Keratinocyte (primary cell): Measurements from ENCODE around the gene SFTPA2. TPM values are rescaled to one million over a fixed set of nuclear protein-coding genes. Genes with fewer than 3 reads are reported as not detected.
"Not testable (repeated sequence)": the region's sequence is repeated elsewhere in the genome, so short reads cannot be mapped to it uniquely, and the experiment has no call there.

Source experiments
- DNase-seq: peaks from one replicate; pipeline ENCODE4 v3.0.0-alpha.2; 2011; ENCODE audit warnings: low read depth, missing footprints, low spot score
- FAIRE-seq: peaks from 2 replicates; lab custom pipeline; 2011; peaks lifted over from hg19 to GRCh38; lab: Jason Lieb, UNC
- H2AFZ ChIP-seq: 2 replicates; pipeline ENCODE4 v1.6.0; 2012; ENCODE audit warnings: low read length, control low read depth, inconsistent platforms; ENCODE audit not compliant: control insufficient read depth
- H3K27ac ChIP-seq: 2 replicates; pipeline ENCODE4 v1.5.1; 2011; ENCODE audit warnings: low read length; ENCODE audit not compliant: control insufficient read depth, insufficient read depth
- H3K27me3 ChIP-seq: 3 replicates; pipeline ENCODE4 v1.6.0; 2011; ENCODE audit warnings: low read length; ENCODE audit not compliant: control insufficient read depth, insufficient read depth; ENCODE audit errors: extremely low read depth
- H3K36me3 ChIP-seq, 2 experiments: 2 replicates in 1 of 2; 3 replicates in 1 of 2; pipeline ENCODE4 v1.5.1; 2011; ENCODE audit warnings: low read length in 2 of 2, mild to moderate bottlenecking in 1 of 2; ENCODE audit not compliant: control insufficient read depth in 2 of 2, insufficient read depth in 2 of 2; ENCODE audit errors: extremely low read depth in 1 of 2
- H3K4me1 ChIP-seq: 3 replicates; pipeline ENCODE4 v1.5.1; 2011; ENCODE audit warnings: low read length; ENCODE audit not compliant: control insufficient read depth, insufficient read depth; ENCODE audit errors: extremely low read depth
- H3K4me2 ChIP-seq: 3 replicates; pipeline ENCODE4 v1.6.0; 2011; ENCODE audit warnings: low read depth, low read length; ENCODE audit not compliant: control insufficient read depth, insufficient read depth; ENCODE audit errors: extremely low read depth
- H3K4me3 ChIP-seq, 3 experiments: fragments of 200-600 bp in 1 of 3; sonication (generic) in 1 of 3; 2 replicates in 2 of 3; 3 replicates in 1 of 3; pipeline ENCODE4 v1.5.1; 2011 to 2016; ENCODE audit warnings: low read length in 3 of 3, mild to moderate bottlenecking in 3 of 3, control low read depth in 2 of 3, inconsistent platforms in 1 of 3, low read depth in 1 of 3, mixed read lengths in 1 of 3, mixed run types in 1 of 3, moderate library complexity in 1 of 3; ENCODE audit not compliant: control insufficient read depth in 2 of 3, insufficient read depth in 2 of 3; ENCODE audit errors: extremely low read depth in 1 of 3
- H3K79me2 ChIP-seq: 2 replicates; pipeline ENCODE4 v1.6.0; 2012; ENCODE audit warnings: low read length; ENCODE audit not compliant: control insufficient read depth, insufficient read depth
- H3K9ac ChIP-seq: 3 replicates; pipeline ENCODE4 v1.6.0; 2011; ENCODE audit warnings: low read length; ENCODE audit not compliant: control insufficient read depth, insufficient read depth; ENCODE audit errors: extremely low read depth
- H3K9me1 ChIP-seq: 3 replicates; pipeline ENCODE4 v1.6.0; 2011; ENCODE audit warnings: low read length; ENCODE audit not compliant: control insufficient read depth, insufficient read depth; ENCODE audit errors: extremely low read depth
- H3K9me3 ChIP-seq: 2 replicates; pipeline ENCODE4 v1.5.1; 2012; ENCODE audit warnings: low read depth, low read length; ENCODE audit not compliant: control insufficient read depth
- H4K20me1 ChIP-seq: 3 replicates; pipeline ENCODE4 v1.6.0; 2011; ENCODE audit warnings: low read length; ENCODE audit not compliant: control insufficient read depth, insufficient read depth; ENCODE audit errors: extremely low read depth
- CTCF ChIP-seq, 3 experiments: IDR thresholded peaks in 1 of 3; conservative IDR thresholded peaks in 1 of 3; optimal IDR thresholded peaks in 1 of 3; 2 replicates in 2 of 3; 3 replicates in 1 of 3; pipeline versions ENCODE3 to v1.5.1; 2011; ENCODE audit warnings: low read length in 3 of 3, mild to moderate bottlenecking in 3 of 3, moderate library complexity in 2 of 3, control low read depth in 1 of 3, inconsistent platforms in 1 of 3; ENCODE audit not compliant: insufficient read depth in 2 of 3; ENCODE audit errors: extremely low read depth in 1 of 3
- EZH2 ChIP-seq: IDR thresholded peaks from one replicate; pipeline ENCODE4 v1.6.1; 2012; ENCODE audit warnings: inconsistent platforms, mild to moderate bottlenecking, low read length, moderate library complexity
- dilution Hi-C: fragments of 300-500 bp; cut with MboI; formaldehyde crosslinking; loops from one replicate; pipeline ENCODE4 v1.7.0; 2020; ENCODE audit warnings: low sequenced_read_pairs; ENCODE audit not compliant: extremely low pct_ligation_motif_present
- polyA plus RNA-seq, 5 experiments: library from polyadenylated mRNA; depleted of rRNA in 3 of 5; stranded (reverse) in 3 of 5; stranded (forward) in 1 of 5; unstranded in 1 of 5; fragments of >200 nt; gene quantifications; 1 replicate in 1 of 5; 2 replicates in 3 of 5; 3 replicates in 1 of 5; pipeline versions ENCODE4 v1.2.1 to v1.2.3, GENCODE V29; 2011 to 2012; ENCODE audit warnings: missing spikeins in 2 of 5, low read depth in 1 of 5, low replicate concordance in 1 of 5

SFTPA2 gene
- polyA plus RNA-seq, 1 donor (not counting 4 experiments of a cell fraction or from before 2014, with no cell fraction given) = not detected

DNA sequence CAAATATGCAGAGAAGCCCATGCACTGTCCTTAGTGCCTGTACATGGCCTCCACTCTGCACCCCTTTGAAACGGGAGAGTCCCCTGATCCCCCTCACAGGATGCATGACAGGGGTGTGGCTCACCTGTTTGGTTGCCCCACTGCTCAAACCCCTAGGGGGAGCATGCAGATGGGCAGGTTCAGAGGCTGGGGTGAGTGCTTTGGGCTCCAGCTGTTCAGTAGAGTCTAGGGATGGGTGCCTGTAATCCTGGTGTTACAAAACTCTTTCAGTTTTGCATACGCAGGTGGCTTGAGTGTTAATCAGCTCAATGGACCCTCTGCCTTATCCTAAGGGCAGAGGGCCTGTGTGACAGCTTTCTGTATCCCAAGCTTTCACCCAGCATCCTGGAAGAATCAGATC, 42.7 kb upstream of the SFTPA2 start:
- no peaks in the 10 kb centered on the region for H3K9me3 ChIP-seq
- H3K4me3 ChIP-seq = no peak overlapping the region
- no peaks in the 10 kb centered on the region for H3K36me3 ChIP-seq
- no peaks in the 10 kb centered on the region for H3K4me1 ChIP-seq
- H2AFZ ChIP-seq = no peak overlapping the region
- H3K9me1 ChIP-seq = no peaks in the 10 kb centered on the region
- H3K27ac ChIP-seq = no peak overlapping the region
- H3K9ac ChIP-seq = no peak overlapping the region
- no peak for TF ChIP-seq EZH2
- no peak for TF ChIP-seq CTCF (optimal IDR thresholded peaks at IDR 0.05 in 1 of 3, IDR thresholded peaks at IDR 0.05 in 1 of 3, conservative IDR thresholded peaks at IDR 0.05 in 1 of 3; ENCODE audit: extremely low read depth in 1 of 3, insufficient read depth in 2 of 3, low read length in 3 of 3)
- H4K20me1 ChIP-seq = no peaks in the 10 kb centered on the region
- DNase-seq (no peak), FAIRE-seq (no peak)
- no peaks in the 10 kb centered on the region for H3K79me2 ChIP-seq
- H3K27me3 ChIP-seq = no peaks in the 10 kb centered on the region
- dilution Hi-C loops = no loop called here
- no peak overlapping the region for H3K4me2 ChIP-seq

DNA sequence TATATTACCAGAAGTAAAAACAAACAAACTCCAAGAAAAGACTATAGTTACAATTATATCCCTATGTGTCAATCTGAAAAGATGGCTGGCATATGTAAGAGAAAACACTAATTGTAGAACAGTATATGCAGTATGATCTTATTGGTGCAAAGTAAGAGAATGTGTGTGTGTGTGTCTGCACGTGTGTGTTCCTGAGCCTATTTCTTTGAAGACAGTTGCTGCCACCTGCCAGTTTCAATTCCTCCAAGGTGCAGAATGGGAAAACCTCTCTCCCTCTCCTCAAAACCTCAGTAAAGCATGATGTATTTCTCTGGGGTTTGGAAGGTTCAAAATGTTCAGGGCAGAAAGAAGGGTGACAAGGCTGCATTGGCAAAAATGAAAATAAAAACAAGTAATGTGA, 41.7 kb upstream of the SFTPA2 start:
- no peak for FAIRE-seq
- dilution Hi-C loops = no loop called here
- Histone ChIP-seq H3K4me1 (no peaks in the 10 kb centered on the region), H3K4me3 (no peak overlapping the region), H3K27me3 (no peaks in the 10 kb centered on the region), H3K27ac (no peak overlapping the region), H2AFZ (no peak overlapping the region), H3K9me3 (peaks cover 2% of the 10 kb centered on the region), H3K36me3 (no peaks in the 10 kb centered on the region), H3K79me2 (no peaks in the 10 kb centered on the region), H3K9me1 (no peaks in the 10 kb centered on the region), H4K20me1 (no peaks in the 10 kb centered on the region), H3K4me2 (no peak overlapping the region), H3K9ac (no peak overlapping the region)
- DNase-seq = no peak
- no peak for TF ChIP-seq EZH2
- TF ChIP-seq CTCF (optimal IDR thresholded peaks at IDR 0.05 in 1 of 3, IDR thresholded peaks at IDR 0.05 in 1 of 3, conservative IDR thresholded peaks at IDR 0.05 in 1 of 3; ENCODE audit: extremely low read depth in 1 of 3, insufficient read depth in 2 of 3, low read length in 3 of 3) = no peak

DNA sequence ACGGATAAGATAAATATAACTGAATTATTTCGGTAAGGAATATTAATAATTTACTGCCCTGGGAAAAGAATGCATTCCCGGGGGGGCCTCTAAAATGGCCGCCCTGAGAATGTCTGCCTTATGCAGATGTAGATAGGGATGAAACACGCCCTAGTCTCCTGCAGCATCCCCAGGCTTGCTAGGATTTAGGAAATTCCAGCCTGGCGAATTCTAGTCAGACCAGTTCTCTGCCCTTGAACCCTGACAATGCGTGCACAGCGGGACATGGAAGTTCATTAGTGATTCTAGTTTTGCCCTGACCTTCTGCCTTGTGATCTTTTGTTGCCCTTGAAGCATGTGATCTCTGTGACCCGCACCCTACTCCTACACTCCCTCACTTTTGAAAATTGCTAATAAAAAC, 39.4 kb upstream of the SFTPA2 start:
- dilution Hi-C loops, FAIRE-seq, DNase-seq, H3K9me1 ChIP-seq, H3K79me2 ChIP-seq, H3K36me3 ChIP-seq, H3K4me1 ChIP-seq, H3K4me3 ChIP-seq, H3K4me2 ChIP-seq, H3K9me3 ChIP-seq, H4K20me1 ChIP-seq, H3K9ac ChIP-seq, H3K27ac ChIP-seq, H2AFZ ChIP-seq, H3K27me3 ChIP-seq: not testable (repeated sequence)
